Adipocyte (in vitro differentiated cells): Measurements from ENCODE around the gene SMAP1.

Experiments used
- DNase-seq: peaks from one replicate; pipeline ENCODE4 v3.0.0-alpha.2; 2015; ENCODE audit warnings: low read depth
- H3K27me3 ChIP-seq: replicated peaks from 2 replicates; pipeline ENCODE4 v1.7.0; 2013; ENCODE audit warnings: mild to moderate bottlenecking, low read length, moderate library complexity; ENCODE audit not compliant: control insufficient read depth, insufficient read depth
- H3K36me3 ChIP-seq: 2 replicates; pipeline ENCODE4 v1.7.0; 2013; ENCODE audit warnings: low read length, mild to moderate bottlenecking, moderate library complexity; ENCODE audit not compliant: control insufficient read depth, insufficient read depth, severe bottlenecking
- H3K4me1 ChIP-seq: 2 replicates; pipeline ENCODE4 v1.7.0; 2013; ENCODE audit warnings: mild to moderate bottlenecking, low read length, moderate library complexity; ENCODE audit not compliant: control insufficient read depth, insufficient read depth
- H3K4me3 ChIP-seq: 2 replicates; pipeline ENCODE4 v1.7.0; 2013; ENCODE audit warnings: mild to moderate bottlenecking, low read length, moderate library complexity
- H3K9ac ChIP-seq: 2 replicates; pipeline ENCODE4 v1.7.0; 2013; ENCODE audit warnings: mild to moderate bottlenecking, low read length, moderate library complexity
- H3K9me3 ChIP-seq: 2 replicates; pipeline ENCODE4 v1.7.0; 2013; ENCODE audit warnings: mild to moderate bottlenecking, low read length, moderate library complexity; ENCODE audit not compliant: control insufficient read depth

Gene SMAP1

GRCh38 chr6:70864401-70864800 is 196.7 kb downstream of the SMAP1 start:
- H3K9ac ChIP-seq = no peak overlapping the region
- H3K27me3 ChIP-seq = no peaks in the 10 kb centered on the region
- peaks cover 16% of the 10 kb centered on the region for H3K36me3 ChIP-seq
- no peaks in the 10 kb centered on the region for H3K4me1 ChIP-seq
- H3K4me3 ChIP-seq = no peak overlapping the region
- no peaks in the 10 kb centered on the region for H3K9me3 ChIP-seq
- no peak for DNase-seq

- no peak for DNase-seq
Measured at GRCh38 chr6:70872469-70872868, 204.8 kb downstream of the SMAP1 start.

GRCh38 chr6:70874181-70874913 is 206.7 kb downstream of the SMAP1 start:
- H3K4me3 ChIP-seq = no peak overlapping the region
- peaks cover 37% of the 10 kb centered on the region for H3K9me3 ChIP-seq
- H3K27me3 ChIP-seq = peaks cover 5% of the 10 kb centered on the region
- H3K4me1 ChIP-seq = no peaks in the 10 kb centered on the region
- no peak overlapping the region for H3K9ac ChIP-seq
- DNase-seq = peak; percentile 56
- no peaks in the 10 kb centered on the region for H3K36me3 ChIP-seq

More at GRCh38 chr6:70872469-70872868, 204.8 kb downstream of the SMAP1 start:
- H3K4me3 ChIP-seq = no peak overlapping the region
- H3K4me1 ChIP-seq = no peaks in the 10 kb centered on the region
- no peaks in the 10 kb centered on the region for H3K36me3 ChIP-seq
- H3K9ac ChIP-seq = no peak overlapping the region
- H3K9me3 ChIP-seq = peaks cover 34% of the 10 kb centered on the region
- H3K27me3 ChIP-seq = peaks cover 5% of the 10 kb centered on the region

- DNase-seq = no peak
- H3K9me3 ChIP-seq = peaks cover 6% of the 10 kb centered on the region
- H3K4me3 ChIP-seq = no peak overlapping the region
- H3K4me1 ChIP-seq = no peaks in the 10 kb centered on the region
- H3K27me3 ChIP-seq = peaks cover 15% of the 10 kb centered on the region
- no peaks in the 10 kb centered on the region for H3K36me3 ChIP-seq
- no peak overlapping the region for H3K9ac ChIP-seq
Measured at GRCh38 chr6:70879496-70879895, 211.8 kb downstream of the SMAP1 start.

GRCh38 chr6:70884074-70884983 is 216.6 kb downstream of the SMAP1 start:
- H3K27me3 ChIP-seq = peaks cover 35% of the 10 kb centered on the region

GRCh38 chr6:70886071-70886470 is 218.4 kb downstream of the SMAP1 start:
- Histone ChIP-seq H3K4me1 (no peaks in the 10 kb centered on the region), H3K9ac (no peak overlapping the region), H3K36me3 (no peaks in the 10 kb centered on the region), H3K9me3 (no peaks in the 10 kb centered on the region), H3K4me3 (no peak overlapping the region), H3K27me3 (peaks cover 33% of the 10 kb centered on the region)
- DNase-seq = no peak

More at GRCh38 chr6:70884074-70884983, 216.6 kb downstream of the SMAP1 start:
- peak; percentile 86 for DNase-seq
- Histone ChIP-seq H3K36me3 (no peaks in the 10 kb centered on the region), H3K9me3 (no peaks in the 10 kb centered on the region), H3K4me3 (no peak overlapping the region), H3K4me1 (no peaks in the 10 kb centered on the region), H3K9ac (no peak overlapping the region)

- no peak for DNase-seq
- no peak overlapping the region for H3K4me3 ChIP-seq
- H3K9me3 ChIP-seq = no peaks in the 10 kb centered on the region
- H3K4me1 ChIP-seq = no peaks in the 10 kb centered on the region
- H3K9ac ChIP-seq = no peak overlapping the region
- peaks cover 27% of the 10 kb centered on the region for H3K27me3 ChIP-seq
- no peaks in the 10 kb centered on the region for H3K36me3 ChIP-seq
Measured at GRCh38 chr6:70886661-70887060, 219.0 kb downstream of the SMAP1 start.

- no peaks in the 10 kb centered on the region for H3K9me3 ChIP-seq
- H3K9ac ChIP-seq = no peak overlapping the region
- DNase-seq = no peak
- no peak overlapping the region for H3K4me3 ChIP-seq
- peaks cover 34% of the 10 kb centered on the region for H3K27me3 ChIP-seq
- no peaks in the 10 kb centered on the region for H3K36me3 ChIP-seq
- H3K4me1 ChIP-seq = no peaks in the 10 kb centered on the region
Measured at GRCh38 chr6:70889270-70889669, 221.6 kb downstream of the SMAP1 start.

- Histone ChIP-seq H3K9ac (no peak overlapping the region), H3K4me3 (no peak overlapping the region), H3K27me3 (peaks cover 10% of the 10 kb centered on the region), H3K36me3 (no peaks in the 10 kb centered on the region), H3K4me1 (no peaks in the 10 kb centered on the region), H3K9me3 (no peaks in the 10 kb centered on the region)
- no peak for DNase-seq
Measured at GRCh38 chr6:70894001-70894400, 226.3 kb downstream of the SMAP1 start.

GRCh38 chr6:70900047-70900446 is 232.4 kb downstream of the SMAP1 start:
- Histone ChIP-seq H3K4me1 (peaks cover under 1% of the 10 kb centered on the region), H3K9me3 (no peaks in the 10 kb centered on the region), H3K36me3 (no peaks in the 10 kb centered on the region)

GRCh38 chr6:70901324-70901723 is 233.6 kb downstream of the SMAP1 start:
- Histone ChIP-seq H3K36me3 (no peaks in the 10 kb centered on the region), H3K4me3 (no peak overlapping the region), H3K4me1 (peaks cover 10% of the 10 kb centered on the region), H3K27me3 (peaks cover 13% of the 10 kb centered on the region), H3K9me3 (no peaks in the 10 kb centered on the region), H3K9ac (no peak overlapping the region)
- DNase-seq = no peak

More at GRCh38 chr6:70900047-70900446, 232.4 kb downstream of the SMAP1 start:
- Histone ChIP-seq H3K9ac (no peak overlapping the region), H3K27me3 (peaks cover 13% of the 10 kb centered on the region), H3K4me3 (no peak overlapping the region)
- no peak for DNase-seq
